Tibial artery (tissue), 4 donors: ENCODE data around the gene ZFPM1.

Source experiments
- DNase-seq, 2 donors: peaks; one replicate each; pipeline ENCODE4 v3.0.0-alpha.2; 2019
- H3K27ac ChIP-seq, 2 donors: fragments of 200-600 bp; sonication (generic) in 1 of 2; 1 replicate in 1 of 2; 2 replicates in 1 of 2; pipeline ENCODE4 v1.5.1; 2018 to 2019; ENCODE audit warnings: mild to moderate bottlenecking in 1 of 2
- H3K27me3 ChIP-seq, 2 donors: fragments of 200-600 bp; sonication (generic) in 1 of 2; one replicate each; pipeline versions ENCODE4 v1.5.1 to v1.6.0; 2016 to 2019
- H3K36me3 ChIP-seq, 3 donors: fragments of 200-600 bp; sonication (generic) in 2 of 3; one replicate each; pipeline ENCODE4 v1.5.1; 2016 to 2019; ENCODE audit warnings: mild to moderate bottlenecking in 2 of 3
- H3K4me1 ChIP-seq, 4 donors: fragments of 200-600 bp; sonication (generic) in 2 of 4; 1 replicate in 3 of 4; 2 replicates in 1 of 4; pipeline ENCODE4 v1.5.1; 2016 to 2019
- H3K4me3 ChIP-seq, 2 donors: fragments of 200-600 bp; sonication (generic) in 1 of 2; 1 replicate in 1 of 2; 2 replicates in 1 of 2; pipeline ENCODE4 v1.5.1; 2018 to 2019; ENCODE audit warnings: mild to moderate bottlenecking in 2 of 2
- H3K9me3 ChIP-seq, 3 donors: fragments of 200-600 bp; sonication (generic) in 1 of 3; one replicate each; pipeline ENCODE4 v1.5.1; 2016 to 2019
- intact Hi-C: fragments of 100-400 bp; cut with DNase I; formaldehyde crosslinking; loops from one replicate; pipeline ENCODE4 v1.15.0; 2023; ENCODE audit warnings: low total_unique reads
- TF ChIP-seq, protein P1 (sequence below), 2 experiments: fragments of 200-600 bp in 1 of 2; fragments of 450-650 bp in 1 of 2; IDR thresholded peaks; one replicate each; pipeline ENCODE4 v1.5.1; 2017 to 2019; ENCODE audit warnings: antibody characterized with exemption in 2 of 2, mild to moderate bottlenecking in 1 of 2, moderate library complexity in 1 of 2

The ZFPM1 gene

DNA sequence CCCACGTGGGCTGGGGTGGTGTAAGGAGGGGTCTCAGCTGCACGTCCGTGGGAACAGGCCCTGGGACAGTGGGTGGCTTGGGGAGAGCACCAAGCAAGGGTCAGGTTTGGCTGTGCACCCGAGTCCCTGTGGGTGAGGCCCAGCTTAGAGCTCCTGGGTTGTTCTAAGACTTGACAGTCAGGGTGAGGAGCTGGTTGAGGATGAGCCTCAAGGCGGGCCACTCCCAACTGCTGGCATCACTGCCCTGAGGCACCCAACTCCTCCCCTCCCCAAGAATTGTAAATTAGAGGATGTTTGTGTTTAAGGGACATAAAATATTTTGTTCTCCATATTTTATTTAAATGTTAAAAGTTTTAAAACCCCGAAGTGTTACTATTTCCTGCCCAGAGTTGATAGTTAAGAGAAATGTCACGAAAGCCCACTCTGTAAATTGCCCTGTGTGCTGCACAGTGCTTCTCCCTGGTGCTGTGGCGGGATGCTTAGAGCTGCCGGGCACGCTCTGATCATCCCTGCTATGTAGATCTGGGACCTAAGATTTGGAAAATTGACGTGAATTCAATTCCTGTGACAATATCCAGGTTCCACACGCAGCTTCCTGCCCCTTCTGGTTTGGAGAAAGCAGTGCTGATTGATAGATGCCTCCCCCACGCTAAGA, 133.0 kb downstream of the ZFPM1 start:
- no peaks in the 10 kb centered on the region for H3K9me3 ChIP-seq
- TF ChIP-seq, protein P1, sequence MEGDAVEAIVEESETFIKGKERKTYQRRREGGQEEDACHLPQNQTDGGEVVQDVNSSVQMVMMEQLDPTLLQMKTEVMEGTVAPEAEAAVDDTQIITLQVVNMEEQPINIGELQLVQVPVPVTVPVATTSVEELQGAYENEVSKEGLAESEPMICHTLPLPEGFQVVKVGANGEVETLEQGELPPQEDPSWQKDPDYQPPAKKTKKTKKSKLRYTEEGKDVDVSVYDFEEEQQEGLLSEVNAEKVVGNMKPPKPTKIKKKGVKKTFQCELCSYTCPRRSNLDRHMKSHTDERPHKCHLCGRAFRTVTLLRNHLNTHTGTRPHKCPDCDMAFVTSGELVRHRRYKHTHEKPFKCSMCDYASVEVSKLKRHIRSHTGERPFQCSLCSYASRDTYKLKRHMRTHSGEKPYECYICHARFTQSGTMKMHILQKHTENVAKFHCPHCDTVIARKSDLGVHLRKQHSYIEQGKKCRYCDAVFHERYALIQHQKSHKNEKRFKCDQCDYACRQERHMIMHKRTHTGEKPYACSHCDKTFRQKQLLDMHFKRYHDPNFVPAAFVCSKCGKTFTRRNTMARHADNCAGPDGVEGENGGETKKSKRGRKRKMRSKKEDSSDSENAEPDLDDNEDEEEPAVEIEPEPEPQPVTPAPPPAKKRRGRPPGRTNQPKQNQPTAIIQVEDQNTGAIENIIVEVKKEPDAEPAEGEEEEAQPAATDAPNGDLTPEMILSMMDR (IDR thresholded peaks at IDR 0.05) = no peak
- H3K4me1 ChIP-seq = no peaks in the 10 kb centered on the region
- H3K36me3 ChIP-seq = peaks cover 22 to 74% (median 56%) of the 10 kb centered on the region in 3 donors
- no peaks in the 10 kb centered on the region for H3K27me3 ChIP-seq
- no peak for DNase-seq
- H3K27ac ChIP-seq = no peak overlapping the region
- intact Hi-C loops = no loop called here
- no peak overlapping the region for H3K4me3 ChIP-seq
